OCI-LY1 (cell line): ENCODE measurements around the gene MCM6.

Source experiments
- H2AFZ ChIP-seq: fragments of 200-600 bp; sonication (generic), shearing (Covaris generic); 2 replicates; pipeline ENCODE4 v1.6.0; 2014; ENCODE audit warnings: antibody characterized with exemption, mild to moderate bottlenecking, low read length
- H3F3A ChIP-seq: fragments of 200-600 bp; sonication (generic), shearing (Covaris generic); 2 replicates; pipeline ENCODE4 v1.6.0; 2014; ENCODE audit warnings: mild to moderate bottlenecking, antibody characterized with exemption, low read length, moderate library complexity; ENCODE audit not compliant: insufficient read depth
- H3K27ac ChIP-seq: fragments of 200-600 bp; sonication (generic); 2 replicates; pipeline ENCODE4 v1.5.1; 2014; ENCODE audit warnings: low read length, mixed run types, mild to moderate bottlenecking, low read depth; ENCODE audit not compliant: poor library complexity, severe bottlenecking
- H3K27me3 ChIP-seq: fragments of 200-600 bp; sonication (generic); 2 replicates; pipeline ENCODE4 v1.6.0; 2014; ENCODE audit warnings: antibody characterized with exemption, mild to moderate bottlenecking, low read length, moderate library complexity; ENCODE audit not compliant: insufficient read depth
- H3K36me3 ChIP-seq: fragments of 200-600 bp; sonication (generic); 2 replicates; pipeline ENCODE4 v1.6.1; 2014; ENCODE audit warnings: mild to moderate bottlenecking, antibody characterized with exemption, low read length, moderate library complexity, mixed read lengths; ENCODE audit not compliant: insufficient read depth
- H3K4me1 ChIP-seq: fragments of 200-600 bp; sonication (generic); 2 replicates; pipeline ENCODE4 v1.5.1; 2014; ENCODE audit warnings: mild to moderate bottlenecking, low read length, moderate library complexity; ENCODE audit not compliant: insufficient read depth, severe bottlenecking
- H3K4me2 ChIP-seq: fragments of 200-600 bp; sonication (generic), shearing (Covaris generic); 2 replicates; pipeline ENCODE4 v1.6.1; 2014; ENCODE audit warnings: low read length
- H3K4me3 ChIP-seq: fragments of 200-600 bp; sonication (generic); 2 replicates; pipeline ENCODE4 v1.5.1; 2014; ENCODE audit warnings: low read length, low read depth, mild to moderate bottlenecking, mixed read lengths; ENCODE audit not compliant: poor library complexity, severe bottlenecking
- H3K79me2 ChIP-seq: fragments of 200-600 bp; shearing (Covaris generic); 2 replicates; pipeline ENCODE4 v1.6.1; 2016; ENCODE audit warnings: mixed run types, low read length, mixed read lengths; ENCODE audit not compliant: insufficient read depth
- H3K9ac ChIP-seq: fragments of 200-600 bp; sonication (generic), shearing (Covaris generic); 2 replicates; pipeline ENCODE4 v1.6.1; 2014; ENCODE audit warnings: mild to moderate bottlenecking, low read length, mixed read lengths
- H3K9me2 ChIP-seq: fragments of 200-600 bp; sonication (generic), shearing (Covaris generic); 2 replicates; pipeline ENCODE4 v1.6.1; 2014; ENCODE audit warnings: low read depth, mild to moderate bottlenecking, low read length, mixed read lengths
- H3K9me3 ChIP-seq: fragments of 200-600 bp; shearing (Covaris generic); 2 replicates; pipeline ENCODE4 v1.6.1; 2014; ENCODE audit warnings: low read length, mixed read lengths
- H4K20me1 ChIP-seq: fragments of 200-600 bp; sonication (generic), shearing (Covaris generic); 2 replicates; pipeline ENCODE4 v1.6.0; 2016; ENCODE audit warnings: mild to moderate bottlenecking, low read length; ENCODE audit not compliant: insufficient read depth
- EZH2 ChIP-seq: fragments of 200-600 bp; sonication (generic), shearing (Covaris generic); IDR thresholded peaks from 2 replicates; pipeline ENCODE4 v1.8.0; 2017; ENCODE audit warnings: borderline replicate concordance, mixed run types, mild to moderate bottlenecking, antibody characterized with exemption, low read length, moderate library complexity, mixed read lengths
- TF ChIP-seq, protein P1 (sequence below): fragments of 200-600 bp; sonication (generic), shearing (Covaris generic); IDR thresholded peaks from 2 replicates; pipeline ENCODE4 v1.5.1; 2017; ENCODE audit warnings: mild to moderate bottlenecking, antibody characterized with exemption, low read length, moderate library complexity, mixed read lengths

Gene MCM6

DNA sequence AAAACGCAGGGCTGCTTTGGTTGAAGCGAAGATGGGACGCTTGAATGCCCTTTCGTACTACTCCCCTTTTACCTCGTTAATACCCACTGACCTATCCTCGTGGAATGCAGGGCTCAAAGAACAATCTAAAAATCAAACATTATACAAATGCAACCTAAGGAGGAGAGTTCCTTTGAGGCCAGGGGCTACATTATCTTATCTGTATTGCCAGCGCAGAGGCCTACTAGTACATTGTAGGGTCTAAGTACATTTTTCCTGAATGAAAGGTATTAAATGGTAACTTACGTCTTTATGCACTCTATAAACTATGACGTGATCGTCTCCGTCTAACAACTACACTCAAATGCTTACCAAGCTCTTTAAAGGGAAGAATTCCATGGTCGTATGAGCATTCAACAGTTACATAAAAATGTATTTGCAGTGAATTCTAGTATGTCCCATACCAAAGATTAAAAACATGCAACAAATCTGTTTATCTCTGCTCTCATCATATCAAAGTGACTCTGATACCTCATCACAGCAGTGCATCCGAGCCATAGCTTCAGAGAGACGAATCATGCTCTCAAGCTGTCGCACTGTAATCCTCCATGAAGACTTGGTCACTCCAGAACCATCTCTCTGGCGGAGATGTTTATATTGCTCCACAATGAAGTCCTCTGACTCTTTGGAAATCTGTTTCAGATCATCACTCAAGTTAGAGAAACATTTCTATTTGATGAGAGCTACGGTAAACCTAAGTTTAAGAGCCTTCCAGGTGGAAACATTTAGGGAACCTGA, 25.2 kb downstream of the MCM6 start:
- Histone ChIP-seq H3K9me3 (no peaks in the 10 kb centered on the region), H3K4me1 (no peaks in the 10 kb centered on the region), H4K20me1 (no peaks in the 10 kb centered on the region), H3K9ac (no peak overlapping the region), H3F3A (no peaks in the 10 kb centered on the region), H3K27me3 (no peaks in the 10 kb centered on the region), H3K79me2 (no peaks in the 10 kb centered on the region), H3K4me3 (no peak overlapping the region), H3K9me2 (no peaks in the 10 kb centered on the region), H3K4me2 (no peak overlapping the region), H2AFZ (no peak overlapping the region), H3K27ac (no peak overlapping the region), H3K36me3 (peaks cover 98% of the 10 kb centered on the region)
- TF ChIP-seq, protein P1, sequence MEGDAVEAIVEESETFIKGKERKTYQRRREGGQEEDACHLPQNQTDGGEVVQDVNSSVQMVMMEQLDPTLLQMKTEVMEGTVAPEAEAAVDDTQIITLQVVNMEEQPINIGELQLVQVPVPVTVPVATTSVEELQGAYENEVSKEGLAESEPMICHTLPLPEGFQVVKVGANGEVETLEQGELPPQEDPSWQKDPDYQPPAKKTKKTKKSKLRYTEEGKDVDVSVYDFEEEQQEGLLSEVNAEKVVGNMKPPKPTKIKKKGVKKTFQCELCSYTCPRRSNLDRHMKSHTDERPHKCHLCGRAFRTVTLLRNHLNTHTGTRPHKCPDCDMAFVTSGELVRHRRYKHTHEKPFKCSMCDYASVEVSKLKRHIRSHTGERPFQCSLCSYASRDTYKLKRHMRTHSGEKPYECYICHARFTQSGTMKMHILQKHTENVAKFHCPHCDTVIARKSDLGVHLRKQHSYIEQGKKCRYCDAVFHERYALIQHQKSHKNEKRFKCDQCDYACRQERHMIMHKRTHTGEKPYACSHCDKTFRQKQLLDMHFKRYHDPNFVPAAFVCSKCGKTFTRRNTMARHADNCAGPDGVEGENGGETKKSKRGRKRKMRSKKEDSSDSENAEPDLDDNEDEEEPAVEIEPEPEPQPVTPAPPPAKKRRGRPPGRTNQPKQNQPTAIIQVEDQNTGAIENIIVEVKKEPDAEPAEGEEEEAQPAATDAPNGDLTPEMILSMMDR: no peak
- no peak for TF ChIP-seq EZH2

DNA sequence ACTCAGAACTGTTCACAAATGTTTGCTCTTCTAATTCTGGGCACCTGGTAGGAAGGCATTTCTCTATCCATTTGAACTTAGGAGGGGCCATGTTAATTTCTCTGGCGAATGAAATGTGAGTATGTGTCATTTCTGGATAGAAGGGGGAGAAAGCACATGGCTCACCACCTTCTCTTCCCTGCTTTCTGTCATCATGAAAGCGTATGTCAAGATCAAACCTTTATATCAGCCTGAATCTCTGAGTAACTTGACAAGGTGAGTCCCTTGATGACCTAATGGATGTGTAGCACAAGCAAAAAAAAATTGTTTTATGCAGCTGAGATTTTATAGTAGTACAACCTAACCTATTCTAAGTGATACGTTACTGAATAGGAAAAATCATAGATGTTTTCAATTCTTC, 27.2 kb downstream of the MCM6 start:
- Histone ChIP-seq H3K9ac (no peak overlapping the region), H4K20me1 (no peaks in the 10 kb centered on the region), H3K9me3 (no peaks in the 10 kb centered on the region), H3K27me3 (no peaks in the 10 kb centered on the region), H3K4me3 (no peak overlapping the region), H3K4me1 (no peaks in the 10 kb centered on the region), H2AFZ (no peak overlapping the region), H3K4me2 (no peak overlapping the region), H3K27ac (no peak overlapping the region), H3K79me2 (no peaks in the 10 kb centered on the region), H3F3A (no peaks in the 10 kb centered on the region; the same call in 1 of the 2 replicates), H3K36me3 (peaks cover 100% of the 10 kb centered on the region), H3K9me2 (no peaks in the 10 kb centered on the region)
- TF ChIP-seq, protein P1: no peak
- no peak for TF ChIP-seq EZH2

GRCh38 chr2:135845997-135846396, 30.2 kb downstream of the MCM6 start:
- Histone ChIP-seq H3K4me3 (no peak overlapping the region), H3F3A (no peaks in the 10 kb centered on the region; the same call in 1 of the 2 replicates), H3K27ac (no peak overlapping the region), H3K9me3 (no peaks in the 10 kb centered on the region), H3K9ac (no peak overlapping the region), H3K4me1 (no peaks in the 10 kb centered on the region), H3K79me2 (no peaks in the 10 kb centered on the region), H2AFZ (no peak overlapping the region), H3K27me3 (no peaks in the 10 kb centered on the region), H4K20me1 (no peaks in the 10 kb centered on the region), H3K36me3 (peaks cover 98% of the 10 kb centered on the region), H3K9me2 (no peaks in the 10 kb centered on the region), H3K4me2 (no peak overlapping the region)
- TF ChIP-seq, protein P1: no peak
- no peak for TF ChIP-seq EZH2
